ENCODE results near the gene ADGRF1. TPM values are rescaled to one million over a fixed set of nuclear protein-coding genes. Genes with fewer than 3 reads are reported as not detected.
"Not testable (repeated sequence)": the region's sequence is repeated elsewhere in the genome, so short reads cannot be mapped to it uniquely, and the experiment has no call there.

The ADGRF1 gene
- total RNA-seq, 4 donors from 2014 or later = not detected

DNA sequence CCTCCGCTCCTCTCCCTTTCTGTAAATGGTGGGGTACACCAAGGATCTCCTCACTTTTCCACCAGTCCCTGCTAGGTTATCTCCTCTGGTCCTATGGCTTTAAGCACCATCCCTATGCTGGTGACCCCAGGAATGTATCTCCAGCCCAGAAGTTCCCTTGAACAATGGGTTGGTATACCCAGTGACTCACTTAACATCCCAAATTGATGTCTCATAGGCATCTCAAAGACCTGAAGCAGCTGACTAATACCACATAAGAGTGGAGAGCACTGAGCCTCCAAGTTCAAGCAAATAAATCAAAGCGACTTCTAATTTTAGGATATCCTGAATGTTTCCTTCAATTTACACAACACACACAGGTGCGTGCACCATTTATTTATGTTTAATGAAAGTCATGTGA is 48.3 kb downstream of the ADGRF1 start:
- 93 to 98% methylated on average over 3 of the region's 3 CpGs for WGBS, 2 donors
- Histone ChIP-seq H3K4me3 (no peak overlapping the region), H3K27ac (no peak overlapping the region), H3K27me3 (no peaks in the 10 kb centered on the region), H3K36me3 (no peaks in the 10 kb centered on the region), H3K9me3 (no peaks in the 10 kb centered on the region), H3K4me1 (peaks cover 0 to 11% (median 0%) of the 10 kb centered on the region in 4 donors)
- no peak for DNase-seq (ENCODE audit: low spot score in 2 of 2)
- TF ChIP-seq EP300 (IDR thresholded peaks at IDR 0.05) (no peak), POLR2A (IDR thresholded peaks at IDR 0.05) (no peak)
- TF ChIP-seq, protein P1, sequence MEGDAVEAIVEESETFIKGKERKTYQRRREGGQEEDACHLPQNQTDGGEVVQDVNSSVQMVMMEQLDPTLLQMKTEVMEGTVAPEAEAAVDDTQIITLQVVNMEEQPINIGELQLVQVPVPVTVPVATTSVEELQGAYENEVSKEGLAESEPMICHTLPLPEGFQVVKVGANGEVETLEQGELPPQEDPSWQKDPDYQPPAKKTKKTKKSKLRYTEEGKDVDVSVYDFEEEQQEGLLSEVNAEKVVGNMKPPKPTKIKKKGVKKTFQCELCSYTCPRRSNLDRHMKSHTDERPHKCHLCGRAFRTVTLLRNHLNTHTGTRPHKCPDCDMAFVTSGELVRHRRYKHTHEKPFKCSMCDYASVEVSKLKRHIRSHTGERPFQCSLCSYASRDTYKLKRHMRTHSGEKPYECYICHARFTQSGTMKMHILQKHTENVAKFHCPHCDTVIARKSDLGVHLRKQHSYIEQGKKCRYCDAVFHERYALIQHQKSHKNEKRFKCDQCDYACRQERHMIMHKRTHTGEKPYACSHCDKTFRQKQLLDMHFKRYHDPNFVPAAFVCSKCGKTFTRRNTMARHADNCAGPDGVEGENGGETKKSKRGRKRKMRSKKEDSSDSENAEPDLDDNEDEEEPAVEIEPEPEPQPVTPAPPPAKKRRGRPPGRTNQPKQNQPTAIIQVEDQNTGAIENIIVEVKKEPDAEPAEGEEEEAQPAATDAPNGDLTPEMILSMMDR (IDR thresholded peaks at IDR 0.05) = no peak

DNA sequence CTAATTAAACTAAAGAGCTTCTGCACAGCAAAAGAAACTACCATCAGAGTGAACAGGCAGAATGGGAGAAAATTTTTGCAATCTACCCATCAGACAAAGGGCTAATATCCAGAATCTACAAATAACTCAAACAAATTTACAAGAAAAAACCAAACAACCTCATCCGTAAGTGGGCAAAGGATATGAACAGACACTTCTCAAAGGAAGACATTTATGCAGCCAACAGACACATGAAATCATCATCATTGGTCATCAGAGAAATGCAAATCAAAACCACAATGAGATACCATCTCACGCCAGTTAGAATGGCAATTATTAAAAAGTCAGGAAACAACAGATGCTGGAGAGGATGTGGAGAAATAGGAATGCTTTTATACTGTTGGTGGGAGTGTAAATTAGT is 49.7 kb downstream of the ADGRF1 start:
- not testable (repeated sequence) for H3K27me3 ChIP-seq; H3K9me3 ChIP-seq; H3K4me3 ChIP-seq; H3K27ac ChIP-seq; DNase-seq (ENCODE audit: low spot score in 2 of 2); H3K36me3 ChIP-seq
- 89 to 93% methylated on average over 2 of the region's 2 CpGs for WGBS, 2 donors
- peaks cover 0 to 11% (median 0%) of the 10 kb centered on the region in 4 donors for H3K4me1 ChIP-seq

GRCh38 chr6:46990818-46991510 is 51.2 kb downstream of the ADGRF1 start:
- 30 to 33% methylated on average over 6 of the region's 6 CpGs for WGBS, 2 donors
- H3K4me3 ChIP-seq, H3K9me3 ChIP-seq, H3K27me3 ChIP-seq, H3K36me3 ChIP-seq: not testable (repeated sequence)
- peak overlapping the region in 1 of 4 donors; percentile 47 for H3K27ac ChIP-seq
- DNase-seq (ENCODE audit: low spot score in 2 of 2) = peak in 1 of 2 donors; percentile 11
- H3K4me1 ChIP-seq = peaks cover 0 to 11% (median 0%) of the 10 kb centered on the region in 4 donors
- peak in 1 of 2 donors; percentile 45 for TF ChIP-seq EP300 (IDR thresholded peaks at IDR 0.05)
- TF ChIP-seq, protein P1 (IDR thresholded peaks at IDR 0.05) = peak; percentile 26 to 77 (median 56)

DNA sequence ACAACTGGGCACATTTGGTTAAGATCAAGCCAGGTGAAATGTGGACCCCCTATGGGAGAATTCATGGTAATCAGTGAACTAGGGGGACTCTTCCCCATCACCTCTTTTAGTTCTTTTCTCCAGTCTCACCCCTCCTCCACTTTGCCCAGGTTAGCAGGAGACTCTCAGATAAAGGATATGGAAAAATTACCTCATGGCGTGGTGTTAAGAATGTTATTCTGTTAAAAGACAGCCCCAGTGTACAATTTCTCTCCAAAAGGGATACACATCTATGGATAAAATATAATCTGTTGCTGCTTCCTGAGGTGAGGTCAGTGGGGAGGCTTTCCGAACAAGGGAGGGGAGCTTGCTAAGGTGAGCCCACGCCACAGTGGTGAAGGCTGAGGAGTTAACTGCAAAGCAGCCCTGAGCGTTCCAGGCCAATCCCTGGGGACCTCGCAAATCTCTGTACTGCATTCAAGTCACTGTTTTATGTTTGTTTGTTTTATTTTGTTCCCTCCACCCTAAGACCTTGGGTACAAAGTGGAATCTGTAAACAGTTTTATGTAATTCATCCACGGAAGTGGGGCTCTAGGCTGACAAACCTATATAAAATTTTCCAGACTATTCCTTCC is 52.0 kb downstream of the ADGRF1 start:
- WGBS, 2 donors = 70 to 71% methylated on average over 6 of the region's 6 CpGs
- Histone ChIP-seq H3K27ac (peak overlapping the region in 1 of 4 donors; percentile 47), H3K9me3 (no peaks in the 10 kb centered on the region), H3K4me1 (peaks cover 0 to 11% (median 0%) of the 10 kb centered on the region in 4 donors), H3K27me3 (no peaks in the 10 kb centered on the region), H3K36me3 (no peaks in the 10 kb centered on the region), H3K4me3 (no peak overlapping the region)
- DNase-seq (ENCODE audit: low spot score in 2 of 2) = no peak
- TF ChIP-seq EP300 (IDR thresholded peaks at IDR 0.05) (no peak), POLR2A (IDR thresholded peaks at IDR 0.05) (no peak)
- TF ChIP-seq, protein P1 (IDR thresholded peaks at IDR 0.05) = no peak

DNA sequence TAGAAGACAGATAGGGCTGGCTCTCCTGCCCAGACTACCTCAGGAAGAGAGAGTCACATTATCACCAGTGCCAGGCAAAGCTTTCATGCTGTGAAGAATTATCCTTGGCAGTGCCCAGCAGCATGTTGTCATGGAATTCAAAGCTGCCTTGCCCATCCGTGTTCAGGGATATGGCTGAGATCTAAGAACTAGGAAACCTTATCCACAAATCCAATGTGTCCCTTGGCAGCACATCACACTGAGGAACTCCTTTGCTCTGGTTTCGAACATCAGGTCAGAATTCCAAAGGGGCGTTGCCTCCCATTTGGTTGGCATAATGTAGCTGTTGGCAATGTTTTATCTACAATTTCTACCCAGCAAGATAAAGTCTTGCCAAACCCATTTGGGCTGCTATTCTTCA is 52.7 kb downstream of the ADGRF1 start:
- Histone ChIP-seq H3K4me3 (no peak overlapping the region), H3K9me3 (no peaks in the 10 kb centered on the region), H3K36me3 (no peaks in the 10 kb centered on the region), H3K27me3 (no peaks in the 10 kb centered on the region), H3K4me1 (peaks cover 0 to 11% (median 0%) of the 10 kb centered on the region in 4 donors), H3K27ac (peak overlapping the region in 1 of 4 donors; percentile 47)
- TF ChIP-seq, protein P1 (IDR thresholded peaks at IDR 0.05) = no peak
- TF ChIP-seq POLR2A (IDR thresholded peaks at IDR 0.05) (no peak), EP300 (IDR thresholded peaks at IDR 0.05) (no peak)
- DNase-seq (ENCODE audit: low spot score in 2 of 2) = no peak
- WGBS, 2 donors = 53 to 64% methylated on average over 3 of the region's 3 CpGs

Measured in tibial nerve (tissue), 4 donors.